ENCODE measurements around the gene CACNA1I.

Gene CACNA1I

GRCh38 chr22:39617342-39617741, 46.8 kb downstream of the CACNA1I start:
- Mint-ChIP-seq H3K36me3 (ENCODE audit: low read depth) (peaks cover 8% of the 10 kb centered on the region), H3K9me3 (peaks cover 8% of the 10 kb centered on the region), H3K27ac (no peak overlapping the region), H3K4me3 (no peak overlapping the region), H3K27me3 (ENCODE audit: low read depth, poor library complexity) (peaks cover 7% of the 10 kb centered on the region), H3K4me1 (peaks cover 46% of the 10 kb centered on the region)
- DNase-seq: no peak
- TF ChIP-seq, protein P1, sequence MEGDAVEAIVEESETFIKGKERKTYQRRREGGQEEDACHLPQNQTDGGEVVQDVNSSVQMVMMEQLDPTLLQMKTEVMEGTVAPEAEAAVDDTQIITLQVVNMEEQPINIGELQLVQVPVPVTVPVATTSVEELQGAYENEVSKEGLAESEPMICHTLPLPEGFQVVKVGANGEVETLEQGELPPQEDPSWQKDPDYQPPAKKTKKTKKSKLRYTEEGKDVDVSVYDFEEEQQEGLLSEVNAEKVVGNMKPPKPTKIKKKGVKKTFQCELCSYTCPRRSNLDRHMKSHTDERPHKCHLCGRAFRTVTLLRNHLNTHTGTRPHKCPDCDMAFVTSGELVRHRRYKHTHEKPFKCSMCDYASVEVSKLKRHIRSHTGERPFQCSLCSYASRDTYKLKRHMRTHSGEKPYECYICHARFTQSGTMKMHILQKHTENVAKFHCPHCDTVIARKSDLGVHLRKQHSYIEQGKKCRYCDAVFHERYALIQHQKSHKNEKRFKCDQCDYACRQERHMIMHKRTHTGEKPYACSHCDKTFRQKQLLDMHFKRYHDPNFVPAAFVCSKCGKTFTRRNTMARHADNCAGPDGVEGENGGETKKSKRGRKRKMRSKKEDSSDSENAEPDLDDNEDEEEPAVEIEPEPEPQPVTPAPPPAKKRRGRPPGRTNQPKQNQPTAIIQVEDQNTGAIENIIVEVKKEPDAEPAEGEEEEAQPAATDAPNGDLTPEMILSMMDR (IDR thresholded peaks at IDR 0.05): no peak

GRCh38 chr22:39617970-39618757, 47.6 kb downstream of the CACNA1I start:
- DNase-seq: no peak
- H3K27ac Mint-ChIP-seq: no peak overlapping the region
- TF ChIP-seq, protein P1 (IDR thresholded peaks at IDR 0.05): no peak
- H3K9me3 Mint-ChIP-seq: peaks cover under 1% of the 10 kb centered on the region
- peaks cover 1% of the 10 kb centered on the region for H3K36me3 Mint-ChIP-seq (ENCODE audit: low read depth)
- H3K4me3 Mint-ChIP-seq: no peak overlapping the region
- peaks cover 7% of the 10 kb centered on the region for H3K27me3 Mint-ChIP-seq (ENCODE audit: low read depth, poor library complexity)
- peaks cover 46% of the 10 kb centered on the region for H3K4me1 Mint-ChIP-seq

- no peaks in the 10 kb centered on the region for H3K9me3 Mint-ChIP-seq
- H3K4me3 Mint-ChIP-seq: no peak overlapping the region
- H3K27ac Mint-ChIP-seq: no peak overlapping the region
- peaks cover 7% of the 10 kb centered on the region for H3K27me3 Mint-ChIP-seq (ENCODE audit: low read depth, poor library complexity)
- DNase-seq: no peak
- TF ChIP-seq, protein P1 (IDR thresholded peaks at IDR 0.05): no peak
- no peaks in the 10 kb centered on the region for H3K36me3 Mint-ChIP-seq (ENCODE audit: low read depth)
- peaks cover 46% of the 10 kb centered on the region for H3K4me1 Mint-ChIP-seq
Observed at GRCh38 chr22:39618996-39619530, 48.5 kb downstream of the CACNA1I start.

DNA sequence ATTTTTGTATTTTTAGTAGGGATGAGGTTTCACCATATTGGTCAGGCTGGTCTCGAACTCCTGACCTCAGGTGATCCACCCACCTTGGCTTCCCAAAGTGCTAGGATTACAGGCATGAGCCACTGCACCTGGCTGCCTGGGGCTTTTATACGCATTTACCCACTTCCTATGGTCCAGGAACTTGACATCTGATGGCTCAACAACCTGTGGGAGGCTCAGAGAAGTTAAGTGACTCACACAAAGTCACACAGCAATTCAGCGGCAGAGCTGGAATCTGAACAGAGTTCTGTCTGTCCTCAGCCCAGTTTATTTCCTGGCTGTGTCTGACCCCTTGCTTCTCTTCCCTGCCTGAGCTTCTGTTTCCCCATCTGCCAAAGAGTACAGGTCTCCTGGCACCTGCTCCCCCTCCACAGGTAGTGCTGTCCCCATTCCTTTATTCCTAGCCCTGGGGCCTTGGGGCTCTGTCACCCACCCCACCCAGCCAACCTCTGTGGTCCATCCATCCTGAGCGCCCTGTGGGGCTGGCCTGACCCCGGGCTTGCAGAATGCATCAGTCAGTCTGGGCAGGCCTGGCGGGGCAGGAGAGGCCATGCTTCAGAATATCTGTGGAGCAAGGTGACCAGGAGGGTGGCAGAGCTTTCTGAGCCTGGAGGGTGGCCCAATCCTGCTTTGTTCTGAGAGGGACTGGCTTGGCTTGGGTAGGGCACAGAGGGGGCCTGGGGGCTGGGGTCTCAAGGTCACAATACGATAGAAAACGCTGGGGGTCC, 50.6 kb downstream of the CACNA1I start:
- Mint-ChIP-seq H3K4me3 (no peak overlapping the region), H3K27me3 (ENCODE audit: low read depth, poor library complexity) (peaks cover 9% of the 10 kb centered on the region), H3K27ac (no peak overlapping the region), H3K9me3 (no peaks in the 10 kb centered on the region), H3K4me1 (peaks cover 34% of the 10 kb centered on the region), H3K36me3 (ENCODE audit: low read depth) (no peaks in the 10 kb centered on the region)
- DNase-seq: no peak
- TF ChIP-seq, protein P1 (IDR thresholded peaks at IDR 0.05): no peak

DNA sequence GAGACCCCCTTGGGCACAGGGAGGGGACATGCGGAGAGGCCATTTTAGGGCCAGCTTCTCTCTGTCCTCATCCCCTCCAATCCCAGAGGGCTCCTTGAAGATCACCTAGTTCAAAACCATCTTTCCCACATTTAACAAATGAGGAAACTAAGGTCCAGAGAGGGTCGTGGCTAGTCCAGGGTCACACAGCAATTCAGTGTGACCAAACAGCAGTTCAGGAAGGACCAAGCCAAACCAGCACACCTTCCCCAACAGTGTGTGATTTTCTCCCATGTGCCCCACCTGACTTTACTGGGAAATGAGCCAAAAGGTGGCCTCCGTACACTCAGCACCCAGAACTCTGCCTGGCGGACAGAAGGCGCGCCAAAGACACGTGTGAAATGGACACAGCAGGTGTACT, 51.3 kb downstream of the CACNA1I start:
- no peak for DNase-seq
- Mint-ChIP-seq H3K4me3 (no peak overlapping the region), H3K36me3 (ENCODE audit: low read depth) (no peaks in the 10 kb centered on the region), H3K27me3 (ENCODE audit: low read depth, poor library complexity) (peaks cover 12% of the 10 kb centered on the region), H3K27ac (no peak overlapping the region), H3K9me3 (no peaks in the 10 kb centered on the region), H3K4me1 (peaks cover 34% of the 10 kb centered on the region)
- TF ChIP-seq, protein P1 (IDR thresholded peaks at IDR 0.05): no peak
